NCI-H1694 (cell line): Measurements from ENCODE around the gene RTP3.

Experiments
- DNase-seq: peaks from one replicate; lab custom pipeline; 2025; lab: John Stamatoyannopoulos, UW

RTP3 gene

GRCh38 chr3:46469680-46470357 lies 28.0 kb upstream of the RTP3 start:
- DNase-seq, result no peak

GRCh38 chr3:46470831-46471230 lies 26.9 kb upstream of the RTP3 start:
- DNase-seq, result no peak

GRCh38 chr3:46471371-46471914 lies 26.3 kb upstream of the RTP3 start:
- no peak for DNase-seq

GRCh38 chr3:46472736-46473135 lies 25.0 kb upstream of the RTP3 start:
- no peak for DNase-seq

- DNase-seq, result no peak
Observed at GRCh38 chr3:46477145-46477544, 20.6 kb upstream of the RTP3 start.

- DNase-seq, result no peak
Observed at GRCh38 chr3:46477756-46478155, 20.0 kb upstream of the RTP3 start.

- no peak for DNase-seq
Observed at GRCh38 chr3:46478341-46478740, 19.4 kb upstream of the RTP3 start.

- DNase-seq, result no peak
Observed at GRCh38 chr3:46479021-46479420, 18.8 kb upstream of the RTP3 start.

GRCh38 chr3:46479696-46480095 lies 18.1 kb upstream of the RTP3 start:
- no peak for DNase-seq

- no peak for DNase-seq
Observed at GRCh38 chr3:46480491-46481195, 17.1 kb upstream of the RTP3 start.

- DNase-seq, result no peak
Observed at GRCh38 chr3:46481636-46482035, 16.1 kb upstream of the RTP3 start.

GRCh38 chr3:46482632-46483350 lies 15.0 kb upstream of the RTP3 start:
- DNase-seq, result no peak

- DNase-seq, result no peak
Observed at GRCh38 chr3:46483825-46484224, 14.0 kb upstream of the RTP3 start.

- DNase-seq, result no peak
Observed at GRCh38 chr3:46484388-46484787, 13.4 kb upstream of the RTP3 start.

GRCh38 chr3:46484911-46485778 lies 12.6 kb upstream of the RTP3 start:
- peak; percentile 27 for DNase-seq

GRCh38 chr3:46485779-46486175 lies 12.0 kb upstream of the RTP3 start:
- no peak for DNase-seq

- DNase-seq, result peak; percentile 16
Observed at GRCh38 chr3:46488735-46489361, 8.9 kb upstream of the RTP3 start.

- no peak for DNase-seq
Observed at GRCh38 chr3:46489381-46489780, 8.4 kb upstream of the RTP3 start.

- DNase-seq, result no peak
Observed at GRCh38 chr3:46489875-46490274, 7.9 kb upstream of the RTP3 start.

- no peak for DNase-seq
Observed at GRCh38 chr3:46490338-46491084, 7.3 kb upstream of the RTP3 start.
